K562 (cell line): Measurements from ENCODE around the gene FYB1. TPM values are rescaled to one million over a fixed set of nuclear protein-coding genes. Genes with fewer than 3 reads are reported as not detected.

Experiments
- ATAC-seq: fragments of 200-7000 bp; cut with Tn5 transposase; 3 replicates; pipeline ENCODE4 v1.9.1; 2020; ENCODE audit warnings: moderate library complexity
- BruUV-seq: library from RNA; stranded (reverse); fragments of 400-500 nt; replicated peaks from 2 replicates; lab custom pipeline; 2021; lab: Mats Ljungman, UMichigan
- CTCF ChIA-PET: fragments of 300-600 bp; formaldehyde crosslinking; extraction: SDS; loops from one replicate; lab custom pipeline; 2021; ENCODE audit warnings: low intra/inter-chr PET ratio; lab: Yijun Ruan, JAX
- POLR2A ChIA-PET: fragments of 300-600, 350-650 bp; sonication (Branson Sonifier 250); formaldehyde crosslinking; extraction: SDS; loops from one replicate; lab custom pipeline; 2021; ENCODE audit warnings: antibody characterized with exemption, inconsistent platforms; lab: Yijun Ruan, JAX
- DNase-seq, 4 experiments: peaks; one replicate each; pipeline versions ENCODE4 v3.0.0 to v3.0.0-alpha.2; 2011 to 2018; ENCODE audit warnings: low spot score in 3 of 4, mixed read lengths in 3 of 4; ENCODE audit errors: extremely low read depth in 1 of 4
- FAIRE-seq: peaks from 2 replicates; lab custom pipeline; 2011; peaks lifted over from hg19 to GRCh38; lab: Jason Lieb, UNC
- H2AFZ ChIP-seq: 2 replicates; pipeline ENCODE4 v1.6.0; 2011; ENCODE audit warnings: low read depth, low read length, control low read depth, inconsistent platforms
- H3K27ac ChIP-seq: fragments of 200-600 bp; 3 replicates; pipeline ENCODE4 v1.8.0; 2011; ENCODE audit warnings: low read depth, mild to moderate bottlenecking, control low read depth, inconsistent platforms, low read length, moderate library complexity, mixed read lengths; ENCODE audit errors: extremely low read depth
- H3K27me3 ChIP-seq, 2 experiments: fragments of 300-600 bp in 1 of 2; 2 replicates in 1 of 2; 3 replicates in 1 of 2; pipeline versions ENCODE4 v1.6.0 to v1.8.0; 2011; ENCODE audit warnings: inconsistent platforms in 2 of 2, low read length in 2 of 2, mild to moderate bottlenecking in 1 of 2, mixed read lengths in 1 of 2, moderate library complexity in 1 of 2; ENCODE audit not compliant: control insufficient read depth in 2 of 2, insufficient read depth in 2 of 2
- H3K36me3 ChIP-seq: fragments of 300-600 bp; 3 replicates; pipeline ENCODE4 v1.8.0; 2011; ENCODE audit warnings: mild to moderate bottlenecking, low read length, inconsistent platforms; ENCODE audit not compliant: control insufficient read depth, insufficient read depth
- H3K4me1 ChIP-seq, 2 experiments: fragments of 200-600 bp in 1 of 2; replicated peaks in 1 of 2; 2 replicates in 1 of 2; 3 replicates in 1 of 2; pipeline versions ENCODE4 v1.5.1 to v1.8.0; 2011; ENCODE audit warnings: inconsistent platforms in 2 of 2, low read length in 2 of 2, mild to moderate bottlenecking in 1 of 2, mixed read lengths in 1 of 2, moderate library complexity in 1 of 2; ENCODE audit not compliant: control insufficient read depth in 2 of 2, insufficient read depth in 2 of 2
- H3K4me2 ChIP-seq: 2 replicates; pipeline ENCODE4 v1.6.1; 2011; ENCODE audit warnings: low read length, control low read depth, inconsistent platforms, mixed read lengths; ENCODE audit not compliant: insufficient read depth
- H3K4me3 ChIP-seq: fragments of 200-600 bp; sonication (generic), shearing (Covaris generic); 2 replicates; pipeline ENCODE4 v1.5.1; 2016; ENCODE audit warnings: control low read depth, inconsistent platforms
- H3K79me2 ChIP-seq: fragments of 200-600 bp; 3 replicates; pipeline ENCODE4 v1.8.0; 2011; ENCODE audit warnings: low read length, inconsistent platforms; ENCODE audit not compliant: control insufficient read depth, insufficient read depth
- H3K9ac ChIP-seq, 2 experiments: 2 replicates each; pipeline versions ENCODE4 v1.6.0 to v1.6.1; 2011; ENCODE audit warnings: low read depth in 2 of 2, low read length in 2 of 2, control low read depth in 1 of 2, inconsistent platforms in 1 of 2, mild to moderate bottlenecking in 1 of 2, mixed read lengths in 1 of 2; ENCODE audit not compliant: insufficient read depth in 1 of 2
- H3K9me1 ChIP-seq: one replicate; pipeline ENCODE4 v1.6.0; 2011; ENCODE audit warnings: inconsistent platforms, mild to moderate bottlenecking, low read length, moderate library complexity; ENCODE audit not compliant: control insufficient read depth, insufficient read depth
- H3K9me3 ChIP-seq: replicated peaks from 2 replicates; pipeline ENCODE4 v1.5.1; 2011; ENCODE audit warnings: low read depth, low read length, inconsistent platforms; ENCODE audit not compliant: control insufficient read depth, insufficient read depth
- H4K20me1 ChIP-seq: replicated peaks from 2 replicates; pipeline ENCODE4 v1.6.1; 2011; ENCODE audit warnings: low read length, inconsistent platforms, mixed read lengths; ENCODE audit not compliant: control insufficient read depth, insufficient read depth
- DDX20 ChIP-seq: fragments of 450-650 bp; IDR thresholded peaks from 2 replicates; pipeline ENCODE4 v1.6.1; 2016; ENCODE audit warnings: missing genetic modification characterization, low read depth, mild to moderate bottlenecking, missing compliant biosample characterization, moderate library complexity
- ZMIZ1 ChIP-seq, 2 experiments: fragments of 150-350 bp in 1 of 2; IDR thresholded peaks; 2 replicates each; pipeline ENCODE4 v1.6.1; 2012 to 2016; ENCODE audit warnings: low read depth in 2 of 2, low read length in 2 of 2, mild to moderate bottlenecking in 1 of 2, moderate library complexity in 1 of 2
- ZNF197 ChIP-seq: fragments of 200-800 bp; sonication (Bioruptor generic); IDR thresholded peaks from 2 replicates; pipeline ENCODE4 v1.6.1; 2016; ENCODE audit warnings: low read depth, missing genetic modification characterization, missing compliant biosample characterization
- ZNF644 ChIP-seq: fragments of 200-800 bp; sonication (Bioruptor generic); IDR thresholded peaks from 2 replicates; pipeline ENCODE4 v1.6.1; 2016; ENCODE audit warnings: low read depth, missing genetic modification characterization, missing compliant biosample characterization
- WGBS: fragments of 100-300 bp; shearing (Covaris generic); methylation state at CpG from one replicate; pipeline ENCODE4 v1.1.6; 2016; ENCODE audit warnings: low coverage, mixed read lengths; ENCODE audit not compliant: insufficient coverage; ENCODE audit errors: missing lambda C conversion rate; 5-methylcytosine and 5-hydroxymethylcytosine counted together
- in situ Hi-C: fragments of 300-500 bp; cut with MboI; formaldehyde crosslinking; loops from 4 replicates; pipeline ENCODE4 v1.15.0; 2018; ENCODE audit warnings: inconsistent platforms, mixed read lengths
- intact Hi-C: fragments of 100-400 bp; cut with micrococcal nuclease; formaldehyde crosslinking; loops from 2 replicates; pipeline ENCODE4 v1.14.2; 2022
- polyA plus RNA-seq, 8 experiments: library from polyadenylated mRNA; depleted of rRNA in 4 of 8; stranded (reverse) in 5 of 8; unstranded in 3 of 8; fragments of >200 nt; fragmentation: Nextera tagmentation in 2 of 8; fragmentation: Illumina TruSeq in 1 of 8; extraction: Ambion mirVana in 2 of 8; extraction: Trizol in 1 of 8; gene quantifications; 2 replicates each; pipeline versions ENCODE4 v1.2.1 to v1.2.3, GENCODE V29; 2011 to 2014; ENCODE audit warnings: inconsistent platforms in 1 of 8, missing spikeins in 1 of 8
- total RNA-seq, 7 experiments: library from RNA; depleted of rRNA in 6 of 7; stranded (reverse); fragments of >200 nt in 6 of 7; fragmentation: Illumina TruSeq in 2 of 7; extraction: Trizol in 2 of 7; gene quantifications; 2 replicates each; pipeline versions ENCODE4 v1.2.1 to v1.2.3, GENCODE V29; 2011 to 2021; ENCODE audit warnings: low replicate concordance in 1 of 7

FYB1 gene
- total and polyA plus RNA-seq, 9 of the 15 experiments (the other 6 are each of a cell fraction or from before 2014, with no cell fraction given), result 4.7 to 31.5 (median 9.7) TPM

- no peak overlapping the region for H3K4me3 ChIP-seq
- no TSS peak for BruUV-seq
- CTCF ChIA-PET, result interaction anchor here (0.5 to 2.9 kb wide), 4 partner anchors 66 to 223 kb away, joined by 3 to 26 read pairs (median 4); no protein-coding TSS in a partner anchor
- H2AFZ ChIP-seq, result peak overlapping the region; percentile 35
- peak; percentile 78 to 87 (median 80) for DNase-seq
- no peaks in the 10 kb centered on the region for H3K79me2 ChIP-seq
- POLR2A ChIA-PET, result interaction anchor here (0.5 to 1.6 kb wide), 6 partner anchors 17 to 959 kb away, joined by 3 to 5 read pairs (median 3); partner anchors contain the start of gene EGFLAM
- no peak overlapping the region for H3K27ac ChIP-seq
- peaks cover 0 to 17% of the 10 kb centered on the region in 2 experiments; a peak in 4 of 5 replicates for H3K4me1 ChIP-seq
- H3K9ac ChIP-seq, result no peak overlapping the region
- FAIRE-seq, result peak; percentile 94
- in situ Hi-C loops, result loop anchor here (5.0 to 10.0 kb wide), 2 partner anchors 55 to 337 kb away; no protein-coding TSS in a partner anchor
- no peak overlapping the region for H3K4me2 ChIP-seq
- no peaks in the 10 kb centered on the region for H3K9me1 ChIP-seq
- no peaks in the 10 kb centered on the region for H3K9me3 ChIP-seq
- ATAC-seq, result peak; percentile 88
- no peaks in the 10 kb centered on the region for H3K27me3 ChIP-seq
- WGBS, result 51% methylated on average over 16 of the region's 16 CpGs
- intact Hi-C loops, result loop anchor here (1.0 to 10.0 kb wide), 7 partner anchors 66 to 357 kb away; no protein-coding TSS in a partner anchor
- H3K36me3 ChIP-seq, result no peaks in the 10 kb centered on the region
- H4K20me1 ChIP-seq, result no peaks in the 10 kb centered on the region
- TF ChIP-seq ZNF197 (CRISPR knock-in tag) (no peak), ZNF644 (tag) (no peak), DDX20 (tag) (no peak), ZMIZ1 (IDR thresholded peaks at IDR 0.05; ENCODE audit: low read depth in 2 of 2, low read length in 2 of 2) (no peak)
Measured at GRCh38 chr5:39217365-39218281, 1.7 kb downstream of the FYB1 start.
